VCaP (cell line): ENCODE data around the gene IPO11.
"Not testable (repeated sequence)": the region's sequence is repeated elsewhere in the genome, so short reads cannot be mapped to it uniquely, and the experiment has no call there.

Experiments
- H3K27ac ChIP-seq: fragments of 450-650 bp; 2 replicates; pipeline ENCODE4 v1.5.1; 2017
- TF ChIP-seq, protein P1 (sequence below): fragments of 450-650 bp; conservative IDR thresholded peaks from 2 replicates; pipeline ENCODE4 v1.5.1; 2017; ENCODE audit warnings: mild to moderate bottlenecking, moderate library complexity

IPO11 gene

GRCh38 chr5:62562867-62563266, 150.3 kb downstream of the IPO11 start:
- TF ChIP-seq, protein P1, sequence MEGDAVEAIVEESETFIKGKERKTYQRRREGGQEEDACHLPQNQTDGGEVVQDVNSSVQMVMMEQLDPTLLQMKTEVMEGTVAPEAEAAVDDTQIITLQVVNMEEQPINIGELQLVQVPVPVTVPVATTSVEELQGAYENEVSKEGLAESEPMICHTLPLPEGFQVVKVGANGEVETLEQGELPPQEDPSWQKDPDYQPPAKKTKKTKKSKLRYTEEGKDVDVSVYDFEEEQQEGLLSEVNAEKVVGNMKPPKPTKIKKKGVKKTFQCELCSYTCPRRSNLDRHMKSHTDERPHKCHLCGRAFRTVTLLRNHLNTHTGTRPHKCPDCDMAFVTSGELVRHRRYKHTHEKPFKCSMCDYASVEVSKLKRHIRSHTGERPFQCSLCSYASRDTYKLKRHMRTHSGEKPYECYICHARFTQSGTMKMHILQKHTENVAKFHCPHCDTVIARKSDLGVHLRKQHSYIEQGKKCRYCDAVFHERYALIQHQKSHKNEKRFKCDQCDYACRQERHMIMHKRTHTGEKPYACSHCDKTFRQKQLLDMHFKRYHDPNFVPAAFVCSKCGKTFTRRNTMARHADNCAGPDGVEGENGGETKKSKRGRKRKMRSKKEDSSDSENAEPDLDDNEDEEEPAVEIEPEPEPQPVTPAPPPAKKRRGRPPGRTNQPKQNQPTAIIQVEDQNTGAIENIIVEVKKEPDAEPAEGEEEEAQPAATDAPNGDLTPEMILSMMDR: no peak
- no peak overlapping the region for H3K27ac ChIP-seq

- TF ChIP-seq, protein P1: no peak
- H3K27ac ChIP-seq: no peak overlapping the region
Measured at GRCh38 chr5:62564101-62564500, 151.5 kb downstream of the IPO11 start.

DNA sequence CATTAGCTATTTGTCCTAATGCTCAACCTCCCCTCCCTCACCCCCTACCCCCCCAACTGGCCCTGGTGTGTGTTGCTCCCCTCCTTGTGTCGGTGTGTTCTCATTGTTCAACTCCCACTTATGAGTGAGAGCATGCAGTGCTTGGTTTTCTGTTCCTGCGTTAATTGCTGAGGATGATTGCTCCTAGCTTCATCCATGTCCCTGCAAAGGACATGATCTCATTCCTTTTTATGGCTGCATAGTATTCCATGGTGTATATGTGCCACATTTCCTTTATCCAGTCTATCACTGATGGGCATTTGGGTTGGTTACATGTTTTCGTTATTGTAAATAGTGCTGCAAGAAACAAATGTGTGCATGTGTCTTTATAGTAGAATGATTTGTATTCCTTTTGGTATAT, 153.2 kb downstream of the IPO11 start:
- not testable (repeated sequence) for H3K27ac ChIP-seq

DNA sequence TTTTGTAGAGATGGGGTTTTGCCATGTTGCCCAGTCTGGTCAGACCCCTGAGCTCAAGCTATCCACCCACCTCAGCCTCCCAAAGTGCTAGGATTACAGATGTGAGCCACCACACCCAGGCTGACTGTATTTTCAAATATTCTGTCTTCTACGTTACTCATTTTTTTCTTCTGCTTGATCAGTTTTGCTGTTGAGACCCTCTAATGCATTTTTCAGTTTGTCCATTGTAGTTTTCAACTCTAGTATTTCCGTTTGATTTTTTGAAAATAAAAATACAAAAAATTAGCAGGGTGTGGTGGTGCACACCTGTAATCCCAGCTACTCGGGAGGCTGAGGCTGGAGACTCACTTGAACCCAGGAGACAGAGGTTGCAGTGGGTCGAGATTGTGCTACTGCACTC, 155.6 kb downstream of the IPO11 start:
- TF ChIP-seq, protein P1: no peak

DNA sequence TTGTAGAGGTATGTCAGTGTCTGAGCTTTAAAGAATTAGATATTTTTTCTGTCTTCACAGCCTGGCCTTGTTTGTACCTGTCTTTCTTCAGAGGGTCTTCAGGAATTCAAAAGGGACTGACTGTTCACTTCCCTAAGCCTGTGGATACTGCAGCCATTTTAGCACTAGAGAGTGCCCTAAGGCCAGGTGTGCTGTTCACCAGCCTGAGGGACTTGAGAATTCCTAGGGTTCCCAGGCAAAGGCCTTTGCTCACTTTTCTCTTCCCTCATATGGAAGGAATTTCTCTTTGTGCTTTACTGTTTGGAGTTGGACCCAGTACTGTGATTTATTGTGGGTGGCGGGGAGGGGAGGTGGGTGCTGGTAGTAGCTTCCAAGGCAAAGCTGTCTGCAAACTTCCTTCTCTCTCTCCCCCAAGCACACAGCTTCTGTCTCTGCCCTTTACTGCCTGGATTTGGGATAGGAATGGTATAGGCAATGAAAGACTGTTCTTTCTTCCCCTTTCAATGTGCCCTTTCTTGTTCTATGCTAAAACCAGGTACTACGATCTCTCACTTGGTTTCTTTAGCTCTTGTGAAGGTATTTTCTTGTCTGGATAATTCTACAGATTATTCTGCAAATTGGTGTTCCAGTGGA, 156.4 kb downstream of the IPO11 start:
- TF ChIP-seq, protein P1: no peak
- no peak overlapping the region for H3K27ac ChIP-seq

More for the DNA sequence above, 155.6 kb downstream of the IPO11 start:
- H3K27ac ChIP-seq: no peak overlapping the region

DNA sequence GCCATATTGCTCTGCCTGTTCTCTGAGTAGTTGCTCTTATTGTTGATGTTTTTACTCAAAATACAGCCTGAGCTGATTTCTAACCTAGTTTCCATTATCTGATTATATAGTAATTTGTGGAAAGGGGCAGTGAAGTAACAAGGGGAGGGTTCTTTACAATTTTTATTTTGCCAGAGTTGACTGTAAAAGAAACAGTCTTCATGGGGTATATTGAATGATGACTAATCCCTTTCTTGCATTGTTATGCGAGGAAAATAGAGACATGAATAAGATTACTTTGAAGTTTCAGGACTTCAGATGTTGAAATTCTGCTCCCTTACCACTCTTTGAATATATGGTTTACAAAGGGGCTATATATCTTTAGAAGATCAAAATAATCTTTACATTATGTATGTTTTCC, 156.9 kb downstream of the IPO11 start:
- H3K27ac ChIP-seq: no peak overlapping the region

GRCh38 chr5:62572918-62573514, 160.5 kb downstream of the IPO11 start:
- TF ChIP-seq, protein P1: no peak
- H3K27ac ChIP-seq: no peak overlapping the region

More for the DNA sequence above, 156.9 kb downstream of the IPO11 start:
- TF ChIP-seq, protein P1: no peak

DNA sequence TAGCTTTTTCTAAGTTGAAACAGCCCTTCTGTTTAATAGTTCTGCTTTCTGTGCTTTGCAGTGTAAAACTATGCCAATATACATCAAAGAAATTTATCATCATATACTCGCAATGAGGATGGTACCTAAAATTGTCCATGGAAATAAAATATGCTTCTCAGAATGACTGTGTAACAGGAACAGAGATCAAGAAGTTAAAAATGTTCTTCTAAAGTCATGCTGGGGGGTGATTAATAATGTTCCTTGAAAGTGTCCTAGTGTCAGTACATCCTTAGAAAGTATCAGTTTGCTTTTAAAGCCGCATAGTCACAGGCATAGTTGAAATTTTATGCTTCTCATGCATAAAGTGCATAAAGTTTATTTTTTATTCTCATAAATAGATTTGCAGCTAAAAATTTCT, 162.0 kb downstream of the IPO11 start:
- TF ChIP-seq, protein P1: no peak

More for the DNA sequence above, 162.0 kb downstream of the IPO11 start:
- no peak overlapping the region for H3K27ac ChIP-seq
